Activated naive CD4-positive, alpha-beta T cell treated with anti-CD3 and anti-CD28 coated beads, Interleukin-2, amount 50 U/mL, for 16 hours (primary cell): ENCODE results near the gene RGP1.

ENCODE experiments used
- DNase-seq: peaks from one replicate; pipeline ENCODE4 v3.0.0-alpha.2; 2020

Gene RGP1

DNA sequence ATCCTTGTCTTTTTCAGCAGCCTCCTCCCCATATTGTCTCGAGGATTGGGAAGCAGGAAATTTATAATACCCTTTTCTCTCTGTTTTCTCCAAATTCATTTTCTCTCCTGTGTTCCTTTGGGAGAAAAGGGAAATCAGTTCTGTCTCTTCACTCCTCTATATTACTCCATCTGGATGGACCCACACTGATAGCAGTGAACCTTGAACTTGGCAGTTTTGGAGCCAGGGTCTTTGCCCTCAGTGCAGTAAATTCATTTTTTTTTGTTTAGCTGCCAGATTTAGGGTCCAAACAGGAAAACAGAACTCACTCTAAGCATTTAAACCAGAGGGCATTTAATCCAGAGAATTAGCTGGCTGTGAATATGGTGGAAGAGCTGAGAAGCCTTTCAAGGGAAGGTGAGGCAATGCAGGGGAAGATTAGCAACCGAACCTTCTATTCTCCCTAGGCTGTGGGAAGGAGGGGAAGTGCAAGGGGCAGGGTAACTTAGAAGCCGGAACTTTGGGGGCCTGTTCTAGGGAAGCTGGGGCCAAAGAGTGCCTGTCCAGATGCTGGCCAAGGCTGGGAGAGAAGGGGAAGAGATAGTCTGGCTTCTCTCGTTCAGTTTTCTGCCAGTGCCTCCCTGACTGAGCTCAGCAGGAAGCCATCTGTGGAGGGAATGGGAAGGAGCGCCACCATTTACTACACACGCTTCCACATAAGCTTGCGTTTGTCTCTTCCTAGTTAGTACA is 26.0 kb downstream of the RGP1 start:
- DNase-seq, result no peak

GRCh38 chr9:35776018-35776417 is 26.9 kb downstream of the RGP1 start:
- no peak for DNase-seq

DNA sequence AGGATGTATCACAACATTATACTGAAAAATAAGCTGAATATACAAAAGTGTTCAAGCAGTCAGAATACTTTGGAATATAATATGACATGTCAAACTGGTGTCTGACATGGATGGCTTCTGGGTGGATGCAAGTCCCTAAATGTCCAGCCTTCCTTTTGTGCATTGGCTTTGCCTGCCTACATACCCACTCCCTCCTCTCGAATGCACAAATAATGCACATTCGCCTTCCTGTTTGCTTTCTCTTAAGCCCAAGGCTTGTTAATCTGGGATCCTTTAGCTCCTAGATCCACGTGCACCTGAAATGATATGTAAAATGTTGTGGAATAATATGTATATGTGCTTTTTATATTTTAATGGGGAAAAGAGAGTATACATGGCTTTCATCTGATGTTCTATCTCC is 29.4 kb downstream of the RGP1 start:
- no peak for DNase-seq

GRCh38 chr9:35781066-35781465 is 32.0 kb downstream of the RGP1 start:
- no peak for DNase-seq

GRCh38 chr9:35783418-35783817 is 34.3 kb downstream of the RGP1 start:
- no peak for DNase-seq

DNA sequence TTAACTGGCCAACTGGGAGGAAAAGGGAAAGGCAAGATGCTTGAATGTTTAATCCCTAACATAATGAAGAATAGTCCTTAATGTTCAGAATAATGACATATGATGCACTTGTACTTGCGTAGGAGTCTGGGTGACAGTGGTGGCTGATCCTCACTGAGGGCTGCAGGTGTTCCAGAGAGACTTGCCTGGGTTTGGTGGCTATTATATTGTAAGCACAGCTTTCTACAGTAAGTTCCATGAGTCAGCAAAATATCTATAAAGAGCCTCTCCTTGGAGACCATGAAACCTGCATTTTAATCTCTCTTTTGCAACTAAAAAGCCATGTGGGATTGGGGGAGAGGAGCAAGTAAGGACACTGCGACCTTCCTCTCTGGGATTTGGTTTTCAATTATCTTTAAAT is 40.5 kb downstream of the RGP1 start:
- no peak for DNase-seq

DNA sequence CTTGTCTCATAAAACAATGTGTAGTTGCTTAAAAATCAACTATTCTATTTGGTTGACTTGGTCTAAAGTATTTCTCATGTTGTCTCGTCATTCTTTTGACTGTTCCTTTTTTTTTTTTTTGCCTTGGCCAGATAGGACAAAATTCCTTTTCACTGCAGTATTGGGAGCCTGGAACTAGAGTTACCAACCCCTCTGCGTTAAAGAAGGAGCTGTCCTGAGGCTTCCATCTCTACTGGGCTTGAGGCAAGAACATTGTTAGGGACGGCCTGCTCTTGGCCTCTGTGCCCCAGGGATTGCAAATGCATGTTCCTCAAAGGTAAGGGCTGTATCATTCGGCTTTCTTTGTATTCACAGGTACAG is 40.9 kb downstream of the RGP1 start:
- DNase-seq, result no peak

DNA sequence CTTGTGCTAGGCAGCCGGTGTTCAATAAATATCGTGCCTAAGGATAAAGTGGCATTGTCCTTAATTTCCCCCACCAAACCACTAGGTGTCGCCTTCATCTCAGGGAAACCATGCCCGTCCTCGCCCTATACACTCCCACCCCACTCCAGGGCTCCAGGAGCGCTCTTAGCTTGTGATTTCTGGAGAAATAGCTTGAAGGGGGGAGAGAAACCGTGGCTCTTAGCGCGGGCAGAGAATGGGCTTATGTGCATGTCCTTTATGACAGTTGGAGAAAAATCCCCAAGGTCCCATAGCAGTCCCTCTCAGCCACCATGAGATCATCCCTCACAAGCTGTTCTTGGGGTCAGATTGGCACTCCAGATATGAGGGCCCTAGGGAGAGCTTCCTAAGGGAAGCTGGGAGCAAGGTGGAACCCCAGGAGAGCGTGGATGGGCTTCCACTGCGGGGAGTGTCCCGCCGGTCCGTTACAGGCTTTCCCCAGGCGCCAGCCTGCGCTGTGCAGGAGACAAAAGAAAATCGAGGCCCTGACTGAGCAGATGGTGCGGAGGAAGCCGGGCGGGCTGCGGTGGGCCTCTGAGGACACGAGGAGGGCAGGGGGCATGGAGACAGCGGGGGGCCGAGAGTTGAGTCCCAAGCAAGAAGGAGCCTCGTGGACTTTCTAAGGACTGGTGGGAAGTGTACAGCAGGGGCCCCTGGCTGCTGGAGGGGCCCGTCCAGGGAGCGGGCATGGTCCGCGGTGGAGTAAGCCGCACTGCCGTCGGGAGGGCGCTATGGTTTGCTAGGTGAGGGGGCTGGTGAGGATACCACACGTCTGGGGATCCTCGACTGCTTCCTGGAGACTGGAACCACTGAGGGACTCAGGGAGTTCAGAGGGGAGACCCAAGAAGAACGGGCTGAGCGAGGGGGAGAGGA is 41.6 kb downstream of the RGP1 start:
- DNase-seq, result peak; percentile 44

GRCh38 chr9:35791297-35791921 is 42.3 kb downstream of the RGP1 start, which contains the start of gene NPR2:
Gene NPR2 (plus strand): TSS chr9:35791591. CDS start chr9:35792409, 818 bp downstream.
- DNase-seq, result no peak

DNA sequence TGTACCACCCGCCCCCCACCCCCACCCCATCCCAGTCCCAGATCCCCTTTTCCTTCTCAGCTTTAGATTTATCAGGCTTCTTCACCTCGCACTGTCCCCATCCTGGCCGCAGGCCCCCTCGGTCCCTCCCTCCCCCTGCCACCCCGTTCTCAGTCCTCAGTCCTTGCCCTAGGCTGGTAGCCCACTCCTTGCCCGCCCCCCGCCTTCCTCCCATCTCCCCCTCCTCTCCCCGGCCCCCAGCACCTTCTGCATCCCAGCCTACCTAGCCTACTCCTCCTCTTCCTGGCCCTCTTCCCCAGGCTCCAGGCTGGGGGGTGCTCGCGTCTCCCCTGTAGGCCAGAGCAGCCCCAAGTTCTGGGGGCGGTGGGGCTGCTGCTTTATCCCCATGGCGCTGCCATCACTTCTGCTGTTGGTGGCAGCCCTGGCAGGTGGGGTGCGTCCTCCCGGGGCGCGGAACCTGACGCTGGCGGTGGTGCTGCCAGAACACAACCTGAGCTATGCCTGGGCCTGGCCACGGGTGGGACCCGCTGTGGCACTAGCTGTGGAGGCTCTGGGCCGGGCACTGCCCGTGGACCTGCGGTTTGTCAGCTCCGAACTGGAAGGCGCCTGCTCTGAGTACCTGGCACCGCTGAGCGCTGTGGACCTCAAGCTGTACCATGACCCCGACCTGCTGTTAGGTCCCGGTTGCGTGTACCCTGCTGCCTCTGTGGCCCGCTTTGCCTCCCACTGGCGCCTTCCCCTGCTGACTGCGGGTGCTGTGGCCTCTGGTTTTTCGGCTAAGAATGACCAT is 43.1 kb downstream of the RGP1 start:
- DNase-seq, result no peak

GRCh38 chr9:35792826-35793225 is 43.7 kb downstream of the RGP1 start:
- DNase-seq, result no peak

DNA sequence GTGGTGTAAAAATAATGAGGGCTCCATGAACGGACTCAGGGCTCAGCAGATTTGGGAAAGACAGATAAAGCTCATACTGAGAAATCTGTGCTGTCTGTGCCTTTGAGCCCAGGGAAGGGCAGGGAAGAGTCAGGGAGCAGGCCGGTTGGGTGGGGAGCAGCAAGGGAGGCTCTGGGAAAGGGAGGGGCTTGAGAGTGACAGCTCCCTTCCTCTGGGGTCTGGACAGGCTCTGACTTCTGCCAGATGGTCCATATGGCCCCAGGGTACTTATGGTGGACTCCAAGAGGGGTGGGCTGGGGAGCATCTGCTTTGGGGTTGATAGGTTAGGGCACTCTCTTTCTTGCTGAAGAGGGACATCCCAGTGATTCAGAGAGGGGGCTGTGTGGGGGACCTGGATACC is 44.4 kb downstream of the RGP1 start:
- no peak for DNase-seq

DNA sequence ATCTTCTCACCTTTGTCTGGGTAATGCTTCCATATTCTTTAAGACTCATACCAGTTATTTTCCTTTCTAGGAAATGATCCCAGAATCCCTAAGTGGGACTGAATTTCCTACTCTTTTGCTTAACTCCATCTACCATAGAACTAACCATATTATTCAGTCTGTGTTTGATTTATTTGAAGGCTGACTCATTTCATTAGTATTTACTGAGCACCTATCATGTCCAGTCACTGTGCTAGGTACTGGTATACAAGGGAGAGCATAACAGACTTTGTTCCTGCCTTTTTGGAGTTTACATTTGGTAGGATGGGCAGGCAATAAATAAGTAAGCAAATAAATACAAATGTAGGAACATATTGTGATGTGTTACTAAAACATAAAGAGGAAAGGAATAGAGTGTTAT is 46.6 kb downstream of the RGP1 start:
- no peak for DNase-seq

GRCh38 chr9:35797311-35798109 is 48.4 kb downstream of the RGP1 start:
- no peak for DNase-seq

- peak; percentile 63 for DNase-seq
Observed at GRCh38 chr9:35798658-35799374, 49.7 kb downstream of the RGP1 start.

DNA sequence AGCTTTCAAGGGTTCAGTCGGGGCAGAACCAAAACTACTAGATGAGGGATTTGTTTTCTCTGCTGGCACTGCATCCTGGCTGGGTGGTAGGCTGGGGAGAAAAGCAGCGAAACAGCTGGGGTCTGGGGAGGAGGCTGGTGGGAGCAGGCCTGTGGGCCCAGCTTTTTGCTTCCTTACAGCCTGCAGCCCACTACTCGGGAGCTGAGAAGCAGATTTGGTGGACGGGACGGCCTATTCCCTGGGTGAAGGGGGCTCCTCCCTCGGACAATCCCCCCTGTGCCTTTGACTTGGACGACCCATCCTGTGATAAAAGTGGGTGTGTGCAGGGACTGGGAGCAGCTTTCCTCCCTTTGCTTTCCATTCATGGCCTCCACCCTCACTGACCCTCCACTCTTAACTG is 51.4 kb downstream of the RGP1 start:
- no peak for DNase-seq

GRCh38 chr9:35801328-35802128 is 52.4 kb downstream of the RGP1 start:
- no peak for DNase-seq

DNA sequence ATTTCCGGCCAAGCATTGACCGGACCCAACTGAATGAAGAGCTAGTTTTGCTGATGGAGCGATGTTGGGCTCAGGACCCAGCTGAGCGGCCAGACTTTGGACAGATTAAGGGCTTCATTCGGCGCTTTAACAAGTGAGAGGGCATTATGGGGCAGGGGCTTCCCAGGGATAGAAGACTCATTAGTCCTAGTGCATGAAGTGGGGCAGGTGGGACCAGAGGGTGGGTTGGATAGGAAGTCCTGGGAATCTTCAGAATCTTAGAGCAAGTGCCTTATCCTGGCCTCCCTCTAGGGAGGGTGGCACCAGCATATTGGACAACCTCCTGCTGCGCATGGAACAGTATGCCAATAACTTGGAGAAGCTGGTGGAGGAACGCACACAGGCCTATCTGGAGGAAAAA is 57.0 kb downstream of the RGP1 start:
- DNase-seq, result no peak
